ENCODE measurements around the gene GAS1.

GAS1 gene

DNA sequence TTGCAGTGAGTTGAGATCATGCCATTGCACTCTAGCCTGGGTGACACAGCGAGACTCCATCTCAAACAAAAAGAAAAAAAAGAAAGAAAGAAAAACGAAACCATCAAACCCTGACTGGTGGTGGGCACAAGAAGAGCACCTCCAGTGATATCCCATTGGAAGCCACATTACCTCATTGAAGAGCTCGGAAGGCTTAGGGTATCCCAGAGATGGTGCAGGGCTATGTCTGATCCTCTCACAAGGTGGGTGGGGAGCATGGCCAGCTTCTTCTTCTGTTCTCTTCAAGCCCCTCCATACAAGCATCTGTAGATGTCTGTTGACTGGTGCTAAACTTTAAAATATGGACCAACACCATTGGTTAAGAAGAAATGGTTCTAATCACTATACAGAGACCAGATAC is 45.8 kb downstream of the GAS1 start:
- no peaks in the 10 kb centered on the region for H3K36me3 ChIP-seq
- peaks cover 0 to 14% of the 10 kb centered on the region in 2 donors for H3K27me3 ChIP-seq
- TF ChIP-seq, protein P1, sequence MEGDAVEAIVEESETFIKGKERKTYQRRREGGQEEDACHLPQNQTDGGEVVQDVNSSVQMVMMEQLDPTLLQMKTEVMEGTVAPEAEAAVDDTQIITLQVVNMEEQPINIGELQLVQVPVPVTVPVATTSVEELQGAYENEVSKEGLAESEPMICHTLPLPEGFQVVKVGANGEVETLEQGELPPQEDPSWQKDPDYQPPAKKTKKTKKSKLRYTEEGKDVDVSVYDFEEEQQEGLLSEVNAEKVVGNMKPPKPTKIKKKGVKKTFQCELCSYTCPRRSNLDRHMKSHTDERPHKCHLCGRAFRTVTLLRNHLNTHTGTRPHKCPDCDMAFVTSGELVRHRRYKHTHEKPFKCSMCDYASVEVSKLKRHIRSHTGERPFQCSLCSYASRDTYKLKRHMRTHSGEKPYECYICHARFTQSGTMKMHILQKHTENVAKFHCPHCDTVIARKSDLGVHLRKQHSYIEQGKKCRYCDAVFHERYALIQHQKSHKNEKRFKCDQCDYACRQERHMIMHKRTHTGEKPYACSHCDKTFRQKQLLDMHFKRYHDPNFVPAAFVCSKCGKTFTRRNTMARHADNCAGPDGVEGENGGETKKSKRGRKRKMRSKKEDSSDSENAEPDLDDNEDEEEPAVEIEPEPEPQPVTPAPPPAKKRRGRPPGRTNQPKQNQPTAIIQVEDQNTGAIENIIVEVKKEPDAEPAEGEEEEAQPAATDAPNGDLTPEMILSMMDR (IDR thresholded peaks at IDR 0.05) = no peak
- no peak for DNase-seq
- H3K9me3 ChIP-seq = peaks cover 0 to 6% (median 3%) of the 10 kb centered on the region in 3 donors
- H3K4me3 ChIP-seq = no peak overlapping the region
- intact Hi-C loops (cut with DNase I; ENCODE audit: low total_unique reads) = no loop called here
- no peak overlapping the region for H3K27ac ChIP-seq
- H3K4me1 ChIP-seq = peaks cover 0 to 8% (median 2%) of the 10 kb centered on the region in 4 donors
